Activated CD4-positive, alpha-beta T cell treated with anti-CD3 and anti-CD28 coated beads, Interleukin-10, Interleukin-2, amounts not matched to agents 100 ng/mL and 50 ng/mL, durations not matched to agents 16 hours and 8 hours (primary cell): ENCODE measurements around the gene STK32B.
"Not testable (repeated sequence)": the region's sequence is repeated elsewhere in the genome, so short reads cannot be mapped to it uniquely, and the experiment has no call there.

Experiments
- DNase-seq: peaks from one replicate; pipeline ENCODE4 v3.0.0-alpha.2; 2020

STK32B gene

GRCh38 chr4:5032813-5033212 lies 18.5 kb upstream of the STK32B start:
- no peak for DNase-seq

GRCh38 chr4:5033281-5033841 lies 17.9 kb upstream of the STK32B start:
- DNase-seq = no peak

- no peak for DNase-seq
Observed at GRCh38 chr4:5034206-5034605, 17.1 kb upstream of the STK32B start.

- no peak for DNase-seq
Observed at GRCh38 chr4:5036239-5036638, 15.0 kb upstream of the STK32B start.

- no peak for DNase-seq
Observed at GRCh38 chr4:5037553-5038551, 13.4 kb upstream of the STK32B start.

- no peak for DNase-seq
Observed at GRCh38 chr4:5039800-5040199, 11.5 kb upstream of the STK32B start.

GRCh38 chr4:5040856-5041620 lies 10.2 kb upstream of the STK32B start:
- DNase-seq = no peak

- no peak for DNase-seq
Observed at GRCh38 chr4:5041699-5042098, 9.6 kb upstream of the STK32B start.

GRCh38 chr4:5043579-5043978 lies 7.7 kb upstream of the STK32B start:
- DNase-seq = no peak

- DNase-seq = no peak
Observed at GRCh38 chr4:5044341-5044740, 6.9 kb upstream of the STK32B start.

- DNase-seq = no peak
Observed at GRCh38 chr4:5045097-5045496, 6.2 kb upstream of the STK32B start.

- no peak for DNase-seq
Observed at GRCh38 chr4:5048721-5049120, 2.6 kb upstream of the STK32B start.

GRCh38 chr4:5050520-5051277 lies 581 bp upstream of the STK32B start:
- DNase-seq = peak; percentile 34

GRCh38 chr4:5052204-5052702 lies 973 bp downstream of the STK32B start:
- DNase-seq = no peak

GRCh38 chr4:5052726-5053425 lies 1.6 kb downstream of the STK32B start:
- DNase-seq = no peak

GRCh38 chr4:5054532-5054931 lies 3.3 kb downstream of the STK32B start:
- DNase-seq = no peak

- no peak for DNase-seq
Observed at GRCh38 chr4:5055411-5055810, 4.1 kb downstream of the STK32B start.

- no peak for DNase-seq
Observed at GRCh38 chr4:5066101-5066500, 14.8 kb downstream of the STK32B start.

GRCh38 chr4:5066968-5067367 lies 15.7 kb downstream of the STK32B start:
- DNase-seq = not testable (repeated sequence)

- DNase-seq = no peak
Observed at GRCh38 chr4:5067908-5068307, 16.6 kb downstream of the STK32B start.

GRCh38 chr4:5069901-5070300 lies 18.6 kb downstream of the STK32B start:
- DNase-seq = no peak

GRCh38 chr4:5072948-5073347 lies 21.7 kb downstream of the STK32B start:
- DNase-seq = no peak
